ENCODE results near the gene ERGIC2.
"Not testable (repeated sequence)": the region's sequence is repeated elsewhere in the genome, so short reads cannot be mapped to it uniquely, and the experiment has no call there.

Gene ERGIC2

GRCh38 chr12:29380536-29381523, at the start of gene ERGIC2:
ERGIC2 (minus strand) TSS chr12:29381172; CDS start chr12:29371633, 9,539 bp downstream.
- peak; percentile 56 to 80 (median 67) for DNase-seq

GRCh38 chr12:29430716-29431044, 49.7 kb upstream of the ERGIC2 start:
- no peak for DNase-seq

GRCh38 chr12:29429999-29430715, 49.2 kb upstream of the ERGIC2 start:
- no peak for DNase-seq

GRCh38 chr12:29428633-29429032, 47.7 kb upstream of the ERGIC2 start:
- no peak for DNase-seq

GRCh38 chr12:29427964-29428363, 47.0 kb upstream of the ERGIC2 start:
- no peak for DNase-seq

GRCh38 chr12:29426498-29426897, 45.5 kb upstream of the ERGIC2 start:
- no peak for DNase-seq

- no peak for DNase-seq
Measured at GRCh38 chr12:29425722-29426121, 44.8 kb upstream of the ERGIC2 start.

- DNase-seq, result no peak
Measured at GRCh38 chr12:29416748-29417147, 35.8 kb upstream of the ERGIC2 start.

GRCh38 chr12:29415111-29415510, 34.1 kb upstream of the ERGIC2 start:
- DNase-seq, result no peak

- DNase-seq, result no peak
Measured at GRCh38 chr12:29414368-29414767, 33.4 kb upstream of the ERGIC2 start.

GRCh38 chr12:29405561-29405960, 24.6 kb upstream of the ERGIC2 start:
- no peak for DNase-seq

- no peak for DNase-seq
Measured at GRCh38 chr12:29403991-29404390, 23.0 kb upstream of the ERGIC2 start.

- DNase-seq, result no peak
Measured at GRCh38 chr12:29402437-29402836, 21.5 kb upstream of the ERGIC2 start.

- no peak for DNase-seq
Measured at GRCh38 chr12:29398495-29398894, 17.5 kb upstream of the ERGIC2 start.

- no peak for DNase-seq
Measured at GRCh38 chr12:29396774-29397173, 15.8 kb upstream of the ERGIC2 start.

GRCh38 chr12:29395356-29395755, 14.4 kb upstream of the ERGIC2 start:
- DNase-seq, result no peak

- DNase-seq, result peak in 1 of 4 experiments; percentile 4
Measured at GRCh38 chr12:29390419-29390818, 9.4 kb upstream of the ERGIC2 start.

- no peak for DNase-seq
Measured at GRCh38 chr12:29389295-29389919, 8.4 kb upstream of the ERGIC2 start.

- DNase-seq, result not testable (repeated sequence)
Measured at GRCh38 chr12:29386084-29386680, 5.2 kb upstream of the ERGIC2 start.

GRCh38 chr12:29385194-29385593, 4.2 kb upstream of the ERGIC2 start:
- not testable (repeated sequence) for DNase-seq

GRCh38 chr12:29382251-29382650, 1.3 kb upstream of the ERGIC2 start:
- DNase-seq, result no peak

- DNase-seq, result no peak
Measured at GRCh38 chr12:29376118-29376517, 4.9 kb downstream of the ERGIC2 start.

GRCh38 chr12:29374913-29375312, 6.1 kb downstream of the ERGIC2 start:
- no peak for DNase-seq

Measured in activated naive CD4-positive, alpha-beta T cell (primary cell).